Esophagus muscularis mucosa (tissue), 4 donors: Measurements from ENCODE around the gene SOBP. TPM values are rescaled to one million over a fixed set of nuclear protein-coding genes. Genes with fewer than 3 reads are reported as not detected.
A peak's percentile ranks its signal among the peaks of the same experiment; 100 is the strongest.

Experiments
- DNase-seq: peaks from one replicate; pipeline ENCODE4 v3.0.0-alpha.2; 2017; ENCODE audit errors: extremely low spot score
- H3K27ac ChIP-seq, 4 donors: fragments of 200-600 bp; sonication (generic); replicated peaks in 1 of 4; 1 replicate in 3 of 4; 2 replicates in 1 of 4; pipeline ENCODE4 v1.5.1; 2016 to 2019; ENCODE audit warnings: mild to moderate bottlenecking in 1 of 4
- H3K27me3 ChIP-seq, 4 donors: fragments of 200-600 bp; sonication (generic); one replicate each; pipeline versions ENCODE4 v1.5.1 to v1.6.0; 2016 to 2019
- H3K36me3 ChIP-seq, 4 donors: fragments of 200-600 bp; sonication (generic); one replicate each; pipeline ENCODE4 v1.5.1; 2016 to 2019
- H3K4me1 ChIP-seq, 4 donors: fragments of 200-600 bp; sonication (generic); one replicate each; pipeline ENCODE4 v1.5.1; 2016 to 2019
- H3K4me3 ChIP-seq, 4 donors: fragments of 200-600 bp; sonication (generic); 1 replicate in 2 of 4; 2 replicates in 2 of 4; pipeline ENCODE4 v1.5.1; 2016 to 2019; ENCODE audit warnings: mild to moderate bottlenecking in 4 of 4, moderate library complexity in 1 of 4
- H3K9me3 ChIP-seq, 4 donors: fragments of 200-600 bp; sonication (generic); 1 replicate in 3 of 4; 2 replicates in 1 of 4; pipeline ENCODE4 v1.5.1; 2016 to 2019
- CTCF ChIP-seq, 3 experiments: fragments of 200-600 bp in 2 of 3; fragments of 450-650 bp in 1 of 3; sonication (generic) in 2 of 3; IDR thresholded peaks; one replicate each; pipeline ENCODE4 v1.5.1; 2017 to 2019; ENCODE audit warnings: antibody characterized with exemption in 3 of 3, mild to moderate bottlenecking in 2 of 3, moderate library complexity in 1 of 3
- EP300 ChIP-seq: sonication (generic); formaldehyde crosslinking; IDR thresholded peaks from one replicate; pipeline ENCODE4 v1.6.1; 2017; ENCODE audit warnings: antibody characterized with exemption
- POLR2A ChIP-seq: fragments of 450-650 bp; IDR thresholded peaks from one replicate; pipeline ENCODE4 v1.6.1; 2017; ENCODE audit warnings: antibody characterized with exemption, moderate library complexity, mild to moderate bottlenecking, low read depth
- POLR2AphosphoS5 ChIP-seq, 2 donors: sonication (generic); formaldehyde crosslinking; IDR thresholded peaks; one replicate each; pipeline ENCODE4 v1.6.1; 2017; ENCODE audit warnings: antibody characterized with exemption in 2 of 2
- WGBS: methylation state at CpG from one replicate; pipeline ENCODE4 v1.1.5; 2018; 5-methylcytosine and 5-hydroxymethylcytosine counted together
- intact Hi-C: fragments of 100-400 bp; cut with DNase I; formaldehyde crosslinking; loops from one replicate; pipeline ENCODE4 v1.15.1; 2023
- total RNA-seq, 4 donors: library from RNA; depleted of rRNA; stranded (reverse); fragments of >200 nt; gene quantifications; one replicate each; pipeline versions ENCODE4 v1.1.0 to v1.2.1, GENCODE V29; 2016

The SOBP gene
- total RNA-seq, 4 donors from 2014 or later, result 18.6 to 44.1 (median 27.6) TPM

- WGBS, result 69% methylated on average over 4 of the region's 4 CpGs
These were observed 189.5 kb downstream of the SOBP start for GRCh38 chr6:107679457-107679856.

GRCh38 chr6:107682721-107683120 is 192.8 kb downstream of the SOBP start:
- DNase-seq, result no peak
- no peaks in the 10 kb centered on the region for H3K36me3 ChIP-seq

More at GRCh38 chr6:107679457-107679856, 189.5 kb downstream of the SOBP start:
- TF ChIP-seq POLR2AphosphoS5 (IDR thresholded peaks at IDR 0.05), result no peak
- no peak for TF ChIP-seq CTCF (IDR thresholded peaks at IDR 0.05)
- TF ChIP-seq POLR2A, result no peak
- no peak for TF ChIP-seq EP300
- Histone ChIP-seq H3K36me3 (no peaks in the 10 kb centered on the region), H3K4me1 (peaks cover 3 to 10% (median 8%) of the 10 kb centered on the region in 4 donors), H3K9me3 (peaks cover 0 to 7% (median 3%) of the 10 kb centered on the region in 4 donors), H3K27me3 (no peaks in the 10 kb centered on the region), H3K4me3 (no peak overlapping the region), H3K27ac (no peak overlapping the region)
- DNase-seq, result no peak
- intact Hi-C loops, result no loop called here

GRCh38 chr6:107683183-107683582 is 193.3 kb downstream of the SOBP start:
- Histone ChIP-seq H3K36me3 (no peaks in the 10 kb centered on the region), H3K4me3 (no peak overlapping the region), H3K27me3 (no peaks in the 10 kb centered on the region), H3K4me1 (no peaks in the 10 kb centered on the region), H3K27ac (no peak overlapping the region), H3K9me3 (peaks cover 0 to 7% (median 3%) of the 10 kb centered on the region in 4 donors)
- TF ChIP-seq POLR2A (no peak), POLR2AphosphoS5 (IDR thresholded peaks at IDR 0.05) (no peak), CTCF (IDR thresholded peaks at IDR 0.05) (no peak), EP300 (no peak)
- intact Hi-C loops, result no loop called here
- 91% methylated on average over 2 of the region's 2 CpGs for WGBS
- no peak for DNase-seq

More at GRCh38 chr6:107682721-107683120, 192.8 kb downstream of the SOBP start:
- H3K4me1 ChIP-seq, result no peaks in the 10 kb centered on the region
- intact Hi-C loops, result no loop called here
- H3K27me3 ChIP-seq, result no peaks in the 10 kb centered on the region
- no peak for TF ChIP-seq CTCF (IDR thresholded peaks at IDR 0.05)
- TF ChIP-seq POLR2A, result no peak
- no peak for TF ChIP-seq EP300
- TF ChIP-seq POLR2AphosphoS5 (IDR thresholded peaks at IDR 0.05), result no peak
- no peak overlapping the region for H3K27ac ChIP-seq
- H3K9me3 ChIP-seq, result peaks cover 0 to 7% (median 3%) of the 10 kb centered on the region in 4 donors
- WGBS, result 96% methylated on average over 3 of the region's 3 CpGs
- H3K4me3 ChIP-seq, result no peak overlapping the region

- Histone ChIP-seq H3K27ac (no peak overlapping the region), H3K4me1 (peaks cover 0 to 6% (median 3%) of the 10 kb centered on the region in 4 donors), H3K4me3 (no peak overlapping the region), H3K9me3 (peaks cover 0 to 7% (median 3%) of the 10 kb centered on the region in 4 donors), H3K27me3 (peaks cover 0 to 9% (median 0%) of the 10 kb centered on the region in 4 donors), H3K36me3 (no peaks in the 10 kb centered on the region)
- no peak for DNase-seq
- TF ChIP-seq POLR2AphosphoS5 (IDR thresholded peaks at IDR 0.05) (no peak), CTCF (IDR thresholded peaks at IDR 0.05) (no peak), POLR2A (no peak), EP300 (no peak)
- intact Hi-C loops, result no loop called here
- 94% methylated on average over 2 of the region's 2 CpGs for WGBS
These were observed 195.1 kb downstream of the SOBP start for GRCh38 chr6:107684996-107685395.

GRCh38 chr6:107689190-107689589 is 199.3 kb downstream of the SOBP start:
- Histone ChIP-seq H3K4me3 (no peak overlapping the region), H3K27me3 (peaks cover 0 to 13% (median 0%) of the 10 kb centered on the region in 4 donors), H3K4me1 (peaks cover 3 to 21% (median 17%) of the 10 kb centered on the region in 4 donors), H3K9me3 (no peaks in the 10 kb centered on the region), H3K27ac (peak overlapping the region in 2 of 4 donors; percentile 10 to 26), H3K36me3 (no peaks in the 10 kb centered on the region)
- TF ChIP-seq EP300 (no peak), CTCF (IDR thresholded peaks at IDR 0.05) (no peak), POLR2AphosphoS5 (IDR thresholded peaks at IDR 0.05) (no peak), POLR2A (no peak)
- 76% methylated on average over 3 of the region's 3 CpGs for WGBS
- intact Hi-C loops, result no loop called here
- DNase-seq, result no peak
